ENCODE data around the gene TRPM4. TPM values are rescaled to one million over a fixed set of nuclear protein-coding genes. Genes with fewer than 3 reads are reported as not detected.

The TRPM4 gene
- total and polyA plus RNA-seq, 2 of the 13 experiments (the other 11 are each of a cell fraction or from before 2014, with no cell fraction given), result 1.9 to 4.3 TPM

- TF ChIP-seq DMAP1 (CRISPR knock-in tag; IDR thresholded peaks at IDR 0.05) (peak; percentile 65; the same call in 1 of the 2 replicates), ZNF230 (CRISPR knock-in tag; IDR thresholded peaks at IDR 0.05) (peak; percentile 73; the same call in 1 of the 2 replicates), ETV6 (CRISPR knock-in tag; conservative IDR thresholded peaks at IDR 0.05) (no peak), GTF2F1 (IDR thresholded peaks at IDR 0.05; ENCODE audit: low read length) (no peak), SRY (CRISPR knock-in tag; IDR thresholded peaks at IDR 0.05) (peak; percentile 58; the same call in 1 of the 2 replicates), ATF4 (CRISPR knock-in tag; IDR thresholded peaks at IDR 0.05) (peak in 1 of 2 experiments; percentile 65; a peak in 1 of 4 replicates), E2F2 (CRISPR knock-in tag; IDR thresholded peaks at IDR 0.05; ENCODE audit: borderline replicate concordance) (peak; percentile 81), CBX2 (IDR thresholded peaks at IDR 0.05; ENCODE audit: low read depth, low read length) (no peak), CBX2 (CRISPR knock-in tag; IDR thresholded peaks at IDR 0.05; ENCODE audit: low read depth) (no peak), RXRA (CRISPR knock-in tag; IDR thresholded peaks at IDR 0.05) (peak; percentile 72), SNAPC4 (CRISPR knock-in tag; IDR thresholded peaks at IDR 0.05) (no peak), ZNF446 (CRISPR knock-in tag; IDR thresholded peaks at IDR 0.05) (peak; percentile 77; the same call in 1 of the 2 replicates), PAWR (CRISPR knock-in tag; IDR thresholded peaks at IDR 0.05; ENCODE audit: borderline replicate concordance) (no peak), ZNF3 (CRISPR knock-in tag; IDR thresholded peaks at IDR 0.05) (peak; percentile 58; the same call in 1 of the 2 replicates), SP2 (CRISPR knock-in tag; IDR thresholded peaks at IDR 0.05) (peak; percentile 92), ZC3H4 (CRISPR knock-in tag; IDR thresholded peaks at IDR 0.05; ENCODE audit: borderline replicate concordance) (no peak), TBX2 (CRISPR knock-in tag; IDR thresholded peaks at IDR 0.05; ENCODE audit: borderline replicate concordance) (peak; percentile 86; the same call in 1 of the 2 replicates), EEA1 (CRISPR knock-in tag; IDR thresholded peaks at IDR 0.05; ENCODE audit: borderline replicate concordance) (peak; percentile 93; the same call in 1 of the 2 replicates), ZBTB37 (CRISPR knock-in tag; IDR thresholded peaks at IDR 0.05) (no peak)
These were observed 38.8 kb upstream of the TRPM4 start, which contains the start of gene C19orf73 (continued) for GRCh38 chr19:49118565-49119410.

All from HepG2 (cell line).